Lung (tissue), 12 donors: Measurements from ENCODE around the gene KLHL28. TPM values are rescaled to one million over a fixed set of nuclear protein-coding genes. Genes with fewer than 3 reads are reported as not detected.
A peak's percentile ranks its signal among the peaks of the same experiment; 100 is the strongest.

Experiments used
- ATAC-seq: fragments of 200-7000 bp; cut with Tn5 transposase; one replicate; pipeline ENCODE4 v1.9.1; 2020; ENCODE audit warnings: moderate number of reproducible peaks; ENCODE audit not compliant: insufficient read depth, low FRiP score
- DNase-seq, 3 donors: peaks; one replicate each; pipeline ENCODE4 v3.0.0-alpha.2; 2013 to 2017
- H3K27ac ChIP-seq, 2 donors: one replicate each; pipeline ENCODE4 v1.5.1; 2013; ENCODE audit warnings: mild to moderate bottlenecking in 2 of 2, moderate library complexity in 2 of 2, control low read depth in 1 of 2, inconsistent platforms in 1 of 2, low read depth in 1 of 2, low read length in 1 of 2
- H3K27me3 ChIP-seq, 3 donors: one replicate each; pipeline ENCODE4 v1.5.1; 2013; ENCODE audit warnings: low read length in 2 of 3; ENCODE audit not compliant: control insufficient read depth in 3 of 3, insufficient read depth in 3 of 3
- H3K36me3 ChIP-seq, 4 donors: one replicate each; pipeline ENCODE4 v1.5.1; 2013; ENCODE audit warnings: low read length in 4 of 4, mild to moderate bottlenecking in 1 of 4, moderate library complexity in 1 of 4; ENCODE audit not compliant: control insufficient read depth in 4 of 4, insufficient read depth in 4 of 4
- H3K4me1 ChIP-seq, 5 donors: one replicate each; pipeline ENCODE4 v1.5.1; 2013; ENCODE audit warnings: low read length in 5 of 5, mild to moderate bottlenecking in 2 of 5, moderate library complexity in 1 of 5; ENCODE audit not compliant: control insufficient read depth in 5 of 5, insufficient read depth in 5 of 5
- H3K4me3 ChIP-seq: one replicate; pipeline ENCODE4 v1.5.1; 2013; ENCODE audit warnings: mild to moderate bottlenecking, control low read depth, moderate library complexity
- H3K9ac ChIP-seq, 2 donors: one replicate each; pipeline ENCODE4 v1.5.1; 2013; ENCODE audit warnings: low read length in 2 of 2, control low read depth in 1 of 2; ENCODE audit not compliant: insufficient read depth in 1 of 2
- H3K9me3 ChIP-seq, 4 donors: one replicate each; pipeline ENCODE4 v1.5.1; 2013; ENCODE audit warnings: low read length in 3 of 4, mild to moderate bottlenecking in 1 of 4, moderate library complexity in 1 of 4; ENCODE audit not compliant: control insufficient read depth in 4 of 4, insufficient read depth in 3 of 4
- CTCF ChIP-seq: IDR thresholded peaks from 2 replicates; pipeline ENCODE4 v1.5.1; 2012; ENCODE audit warnings: mild to moderate bottlenecking; ENCODE audit errors: control extremely low read depth, extremely low read depth
- WGBS, 2 donors: extraction: QIAGEN DNeasy Blood & Tissue Kit; methylation state at CpG; one replicate each; pipeline ENCODE4 v1.1.7; 2013; 5-methylcytosine and 5-hydroxymethylcytosine counted together
- polyA plus RNA-seq, 2 donors: library from polyadenylated mRNA; stranded (reverse); fragments of 200-250 nt; gene quantifications; one replicate each; pipeline ENCODE4 v1.2.1, GENCODE V29; 2013
- total RNA-seq, 2 donors: library from RNA; depleted of rRNA in 1 of 2; stranded (reverse); fragments of >200 nt in 1 of 2; gene quantifications; one replicate each; pipeline ENCODE4 v1.2.1, GENCODE V29; 2014 to 2021
- donor health status: control.
- donor health status: control.
- donor health status: Bipolar disorder and iron deficiency.
- donor health status: healthy.
- donor health status: DM: yes; HTN: yes; CAD: no.

The KLHL28 gene
- total and polyA plus RNA-seq, 4 donors = 2.6 to 29.0 (median 9.5) TPM

- Histone ChIP-seq H3K36me3 (peaks cover 0 to 4% (median 2%) of the 10 kb centered on the region in 4 donors), H3K4me3 (no peak overlapping the region), H3K9me3 (no peaks in the 10 kb centered on the region), H3K27me3 (no peaks in the 10 kb centered on the region), H3K9ac (no peak overlapping the region), H3K4me1 (no peaks in the 10 kb centered on the region), H3K27ac (no peak overlapping the region)
- DNase-seq (no peak), ATAC-seq (no peak)
- no peak for TF ChIP-seq CTCF
- 91 to 93% methylated on average over 7 of the region's 7 CpGs for WGBS, 2 donors
These were observed 33.0 kb downstream of the KLHL28 start for GRCh38 chr14:44928793-44929192.

- Histone ChIP-seq H3K9ac (no peak overlapping the region), H3K27ac (no peak overlapping the region), H3K9me3 (peaks cover 0 to 7% (median 0%) of the 10 kb centered on the region in 4 donors), H3K4me1 (peaks cover 0 to 2% (median 0%) of the 10 kb centered on the region in 5 donors), H3K4me3 (no peak overlapping the region), H3K36me3 (no peaks in the 10 kb centered on the region), H3K27me3 (peaks cover 0 to 3% (median 2%) of the 10 kb centered on the region in 3 donors)
- WGBS, 2 donors = 56 to 73% methylated on average over 4 of the region's 4 CpGs
- DNase-seq = peak; percentile 26 to 60 (median 55)
- TF ChIP-seq CTCF = no peak
- no peak for ATAC-seq
These were observed 46.9 kb downstream of the KLHL28 start for GRCh38 chr14:44914849-44915248.

- 19 to 20% methylated on average over 66 to 69 of the region's 69 CpGs for WGBS, 2 donors
- peak; percentile 11 to 19 (median 17) for DNase-seq
- no peak for TF ChIP-seq CTCF
- Histone ChIP-seq H3K4me3 (peak overlapping the region; percentile 47), H3K9me3 (peaks cover 0 to 7% (median 0%) of the 10 kb centered on the region in 4 donors), H3K9ac (no peak overlapping the region), H3K27me3 (peaks cover 0 to 3% (median 2%) of the 10 kb centered on the region in 3 donors), H3K36me3 (no peaks in the 10 kb centered on the region), H3K27ac (no peak overlapping the region), H3K4me1 (peaks cover 0 to 2% (median 0%) of the 10 kb centered on the region in 5 donors)
- ATAC-seq = peak; percentile 46
These were observed 49.5 kb downstream of the KLHL28 start for GRCh38 chr14:44912041-44912869.
